Measurements from ENCODE around the gene ARFIP2. TPM values are rescaled to one million over a fixed set of nuclear protein-coding genes. Genes with fewer than 3 reads are reported as not detected.

Gene ARFIP2, protein sequence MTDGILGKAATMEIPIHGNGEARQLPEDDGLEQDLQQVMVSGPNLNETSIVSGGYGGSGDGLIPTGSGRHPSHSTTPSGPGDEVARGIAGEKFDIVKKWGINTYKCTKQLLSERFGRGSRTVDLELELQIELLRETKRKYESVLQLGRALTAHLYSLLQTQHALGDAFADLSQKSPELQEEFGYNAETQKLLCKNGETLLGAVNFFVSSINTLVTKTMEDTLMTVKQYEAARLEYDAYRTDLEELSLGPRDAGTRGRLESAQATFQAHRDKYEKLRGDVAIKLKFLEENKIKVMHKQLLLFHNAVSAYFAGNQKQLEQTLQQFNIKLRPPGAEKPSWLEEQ
- total RNA-seq (ENCODE audit: unreplicated experiment): 46.7 TPM
- long read RNA-seq, transcript ARFIP2-202 (8 exons, 1,868 nt): major isoform, 16 of 41 reads
- long read RNA-seq, transcript ARFIP2-201 (8 exons, 2,543 nt): minor isoform, 12 of 41 reads
- long read RNA-seq, partial matches to known transcripts: 6 of 41 reads
- long read RNA-seq, other reads (novel, unspliced or antisense): 6 of 41 reads

GRCh38 chr11:6481012-6481923, at the start of gene ARFIP2, which contains the start of gene TIMM10B:
Gene ARFIP2 (minus strand): TSS chr11:6481331. CDS start chr11:6480421, 910 bp downstream.
Gene TIMM10B (plus strand): TSS chr11:6481501. CDS start chr11:6481517, 16 bp downstream.
- peaks cover 13% of the 10 kb centered on the region for H3K36me3 Mint-ChIP-seq (ENCODE audit: low read depth, unreplicated experiment)
- TF ChIP-seq, protein P1, sequence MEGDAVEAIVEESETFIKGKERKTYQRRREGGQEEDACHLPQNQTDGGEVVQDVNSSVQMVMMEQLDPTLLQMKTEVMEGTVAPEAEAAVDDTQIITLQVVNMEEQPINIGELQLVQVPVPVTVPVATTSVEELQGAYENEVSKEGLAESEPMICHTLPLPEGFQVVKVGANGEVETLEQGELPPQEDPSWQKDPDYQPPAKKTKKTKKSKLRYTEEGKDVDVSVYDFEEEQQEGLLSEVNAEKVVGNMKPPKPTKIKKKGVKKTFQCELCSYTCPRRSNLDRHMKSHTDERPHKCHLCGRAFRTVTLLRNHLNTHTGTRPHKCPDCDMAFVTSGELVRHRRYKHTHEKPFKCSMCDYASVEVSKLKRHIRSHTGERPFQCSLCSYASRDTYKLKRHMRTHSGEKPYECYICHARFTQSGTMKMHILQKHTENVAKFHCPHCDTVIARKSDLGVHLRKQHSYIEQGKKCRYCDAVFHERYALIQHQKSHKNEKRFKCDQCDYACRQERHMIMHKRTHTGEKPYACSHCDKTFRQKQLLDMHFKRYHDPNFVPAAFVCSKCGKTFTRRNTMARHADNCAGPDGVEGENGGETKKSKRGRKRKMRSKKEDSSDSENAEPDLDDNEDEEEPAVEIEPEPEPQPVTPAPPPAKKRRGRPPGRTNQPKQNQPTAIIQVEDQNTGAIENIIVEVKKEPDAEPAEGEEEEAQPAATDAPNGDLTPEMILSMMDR (IDR thresholded peaks at IDR 0.05; ENCODE audit: unreplicated experiment): no peak
- H3K9me3 Mint-ChIP-seq (ENCODE audit: unreplicated experiment): no peaks in the 10 kb centered on the region
- DNase-seq (ENCODE audit: low spot score): peak; percentile 92
- peak within 1 kb of the TSS; percentile 98 for H3K27ac Mint-ChIP-seq (ENCODE audit: unreplicated experiment)
- peaks cover 6% of the 10 kb centered on the region for H3K27me3 Mint-ChIP-seq (ENCODE audit: unreplicated experiment)
- H3K4me3 Mint-ChIP-seq (ENCODE audit: unreplicated experiment): peak within 1 kb of the TSS; percentile 96
- H3K4me1 Mint-ChIP-seq (ENCODE audit: unreplicated experiment): peaks cover 25% of the 10 kb centered on the region

DNA sequence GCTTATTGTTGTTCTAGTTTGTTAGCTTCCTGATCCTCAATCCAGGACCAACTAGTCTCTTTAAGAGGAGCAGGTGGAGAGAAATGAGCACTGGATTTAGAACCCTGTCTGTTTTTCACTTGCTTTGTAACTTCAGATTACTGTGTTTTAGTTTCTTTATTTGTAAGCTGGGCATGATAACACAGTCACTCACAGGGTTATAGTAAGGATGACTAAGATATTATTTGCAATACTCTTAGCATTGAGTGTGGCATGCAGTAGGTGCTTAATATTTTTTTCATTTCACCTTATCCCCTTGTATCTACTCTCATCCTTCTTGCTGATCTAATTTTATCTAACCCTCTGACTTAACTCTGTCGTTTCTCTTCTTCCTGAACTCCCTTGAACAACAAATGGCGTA, 49.7 kb upstream of the ARFIP2 start:
- no peak for DNase-seq (ENCODE audit: low spot score)
- H3K27me3 Mint-ChIP-seq (ENCODE audit: unreplicated experiment): no peaks in the 10 kb centered on the region
- H3K36me3 Mint-ChIP-seq (ENCODE audit: low read depth, unreplicated experiment): peaks cover 8% of the 10 kb centered on the region
- TF ChIP-seq, protein P1 (IDR thresholded peaks at IDR 0.05; ENCODE audit: unreplicated experiment): no peak
- H3K9me3 Mint-ChIP-seq (ENCODE audit: unreplicated experiment): no peaks in the 10 kb centered on the region
- peak overlapping the region; percentile 64 for H3K27ac Mint-ChIP-seq (ENCODE audit: unreplicated experiment)
- no peak overlapping the region for H3K4me3 Mint-ChIP-seq (ENCODE audit: unreplicated experiment)
- peaks cover 8% of the 10 kb centered on the region for H3K4me1 Mint-ChIP-seq (ENCODE audit: unreplicated experiment)

GRCh38 chr11:6529266-6529665, 48.1 kb upstream of the ARFIP2 start:
- no peaks in the 10 kb centered on the region for H3K27me3 Mint-ChIP-seq (ENCODE audit: unreplicated experiment)
- DNase-seq (ENCODE audit: low spot score): no peak
- H3K36me3 Mint-ChIP-seq (ENCODE audit: low read depth, unreplicated experiment): peaks cover 8% of the 10 kb centered on the region
- H3K9me3 Mint-ChIP-seq (ENCODE audit: unreplicated experiment): no peaks in the 10 kb centered on the region
- H3K27ac Mint-ChIP-seq (ENCODE audit: unreplicated experiment): no peak overlapping the region
- peaks cover 8% of the 10 kb centered on the region for H3K4me1 Mint-ChIP-seq (ENCODE audit: unreplicated experiment)
- TF ChIP-seq, protein P1 (IDR thresholded peaks at IDR 0.05; ENCODE audit: unreplicated experiment): no peak
- H3K4me3 Mint-ChIP-seq (ENCODE audit: unreplicated experiment): no peak overlapping the region

DNA sequence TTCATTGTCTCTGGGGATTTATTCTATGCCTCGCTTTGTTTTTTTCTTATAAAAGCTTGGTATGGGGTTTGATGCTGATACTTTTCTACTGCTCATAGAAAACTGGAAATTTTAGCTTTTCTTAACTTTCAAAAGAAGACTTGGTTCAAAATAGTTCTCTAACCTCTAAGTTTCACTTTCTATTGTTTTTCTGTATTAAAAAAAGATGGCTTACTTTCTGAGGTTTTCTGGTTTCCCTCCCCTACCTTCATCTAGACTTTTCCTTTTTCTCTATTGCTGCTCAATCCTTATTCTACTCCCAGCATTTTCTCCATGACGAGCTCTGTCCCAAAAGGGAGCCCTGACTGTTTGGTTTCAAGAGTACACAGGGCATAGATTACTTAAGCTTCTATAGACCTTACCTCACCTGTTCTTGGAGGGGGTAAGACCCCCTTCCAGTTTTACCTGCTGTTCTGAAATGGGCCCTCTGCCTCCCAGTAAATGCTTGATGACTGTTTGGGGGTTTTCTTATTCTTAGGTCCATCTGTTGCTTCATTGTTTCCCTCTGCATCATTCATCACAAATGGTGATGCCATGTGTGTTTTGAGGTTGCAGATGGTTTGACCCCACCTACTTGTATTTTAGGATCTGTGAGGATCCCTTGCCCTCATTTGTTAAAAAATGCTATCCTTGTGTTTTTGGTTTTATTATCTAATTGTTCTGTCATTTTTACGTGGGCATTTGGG, 45.4 kb upstream of the ARFIP2 start:
- H3K4me3 Mint-ChIP-seq (ENCODE audit: unreplicated experiment): no peak overlapping the region
- no peaks in the 10 kb centered on the region for H3K9me3 Mint-ChIP-seq (ENCODE audit: unreplicated experiment)
- no peak for DNase-seq (ENCODE audit: low spot score)
- TF ChIP-seq, protein P1 (IDR thresholded peaks at IDR 0.05; ENCODE audit: unreplicated experiment): no peak
- H3K27me3 Mint-ChIP-seq (ENCODE audit: unreplicated experiment): no peaks in the 10 kb centered on the region
- no peak overlapping the region for H3K27ac Mint-ChIP-seq (ENCODE audit: unreplicated experiment)
- H3K4me1 Mint-ChIP-seq (ENCODE audit: unreplicated experiment): peaks cover 8% of the 10 kb centered on the region
- no peaks in the 10 kb centered on the region for H3K36me3 Mint-ChIP-seq (ENCODE audit: low read depth, unreplicated experiment)

Data from endothelial cell (in vitro differentiated cells).